ENCODE data around the gene ERBB2.

The ERBB2 gene

DNA sequence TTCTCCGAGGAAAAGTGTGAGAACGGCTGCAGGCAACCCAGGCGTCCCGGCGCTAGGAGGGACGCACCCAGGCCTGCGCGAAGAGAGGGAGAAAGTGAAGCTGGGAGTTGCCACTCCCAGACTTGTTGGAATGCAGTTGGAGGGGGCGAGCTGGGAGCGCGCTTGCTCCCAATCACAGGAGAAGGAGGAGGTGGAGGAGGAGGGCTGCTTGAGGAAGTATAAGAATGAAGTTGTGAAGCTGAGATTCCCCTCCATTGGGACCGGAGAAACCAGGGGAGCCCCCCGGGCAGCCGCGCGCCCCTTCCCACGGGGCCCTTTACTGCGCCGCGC is at the start of gene ERBB2:
ERBB2 (plus strand) TSS at position 247 of the 330 bp plus-strand sequence. CDS start 175 bp downstream, outside the sequence.
- TF ChIP-seq, protein P1, sequence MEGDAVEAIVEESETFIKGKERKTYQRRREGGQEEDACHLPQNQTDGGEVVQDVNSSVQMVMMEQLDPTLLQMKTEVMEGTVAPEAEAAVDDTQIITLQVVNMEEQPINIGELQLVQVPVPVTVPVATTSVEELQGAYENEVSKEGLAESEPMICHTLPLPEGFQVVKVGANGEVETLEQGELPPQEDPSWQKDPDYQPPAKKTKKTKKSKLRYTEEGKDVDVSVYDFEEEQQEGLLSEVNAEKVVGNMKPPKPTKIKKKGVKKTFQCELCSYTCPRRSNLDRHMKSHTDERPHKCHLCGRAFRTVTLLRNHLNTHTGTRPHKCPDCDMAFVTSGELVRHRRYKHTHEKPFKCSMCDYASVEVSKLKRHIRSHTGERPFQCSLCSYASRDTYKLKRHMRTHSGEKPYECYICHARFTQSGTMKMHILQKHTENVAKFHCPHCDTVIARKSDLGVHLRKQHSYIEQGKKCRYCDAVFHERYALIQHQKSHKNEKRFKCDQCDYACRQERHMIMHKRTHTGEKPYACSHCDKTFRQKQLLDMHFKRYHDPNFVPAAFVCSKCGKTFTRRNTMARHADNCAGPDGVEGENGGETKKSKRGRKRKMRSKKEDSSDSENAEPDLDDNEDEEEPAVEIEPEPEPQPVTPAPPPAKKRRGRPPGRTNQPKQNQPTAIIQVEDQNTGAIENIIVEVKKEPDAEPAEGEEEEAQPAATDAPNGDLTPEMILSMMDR (IDR thresholded peaks at IDR 0.05; ENCODE audit: low read depth, low read length) = no peak
- peak; percentile 40 for DNase-seq (ENCODE audit: extremely low read depth, low read depth)

DNA sequence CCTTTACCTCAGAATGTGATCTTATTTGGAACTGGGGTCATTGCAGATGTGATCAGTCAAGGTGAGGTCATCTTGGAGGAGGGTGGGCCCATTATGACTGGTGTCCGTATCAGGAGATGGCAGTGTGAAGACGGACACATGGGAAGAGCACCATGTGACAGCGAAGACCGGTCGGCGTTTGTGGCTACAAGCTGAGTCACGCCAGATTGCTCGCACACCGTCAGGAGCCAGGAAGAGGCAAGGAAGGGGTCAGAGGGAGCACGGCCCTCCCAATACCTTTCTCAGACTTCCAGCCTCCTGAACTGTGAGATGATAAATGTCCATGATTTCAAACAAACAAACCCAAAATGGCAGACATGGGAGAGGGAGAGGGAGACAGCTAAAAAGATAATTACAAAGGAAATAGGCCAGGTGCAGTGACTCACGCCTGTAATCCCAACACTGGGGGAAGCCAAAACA is 49.7 kb upstream of the ERBB2 start:
- TF ChIP-seq, protein P1 (IDR thresholded peaks at IDR 0.05; ENCODE audit: low read depth, low read length) = no peak

DNA sequence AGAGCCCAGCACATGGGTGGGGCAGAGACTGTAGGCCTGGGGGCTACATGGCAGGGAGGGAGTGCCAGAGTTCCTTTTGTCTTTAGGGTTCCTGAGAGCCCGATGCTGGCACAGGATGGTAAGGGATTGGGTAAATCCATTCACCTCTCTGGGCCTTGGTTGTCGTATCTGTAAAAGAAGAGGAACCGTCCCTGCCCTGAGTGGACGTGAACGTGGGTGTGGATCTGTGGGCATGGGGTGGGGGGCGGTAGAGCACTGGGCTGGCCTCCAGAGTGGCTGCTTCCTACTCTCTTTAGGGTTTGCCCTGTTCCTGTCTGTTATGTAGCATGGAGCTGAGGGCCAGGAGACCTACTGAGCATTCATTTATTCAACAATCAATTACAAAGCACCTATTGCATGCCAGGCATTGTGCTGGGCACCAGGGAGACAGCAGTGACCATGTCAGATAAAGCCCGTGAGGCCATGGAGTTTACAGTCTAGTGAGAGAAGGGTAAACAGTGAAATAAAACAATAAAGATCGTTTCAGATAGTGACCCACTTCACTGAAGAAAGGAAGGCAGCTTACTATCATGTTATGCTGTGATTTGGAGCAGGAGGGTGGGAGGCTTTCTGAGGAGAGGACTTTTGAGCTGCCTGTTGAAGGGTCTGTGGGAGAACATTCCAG is 47.8 kb upstream of the ERBB2 start:
- TF ChIP-seq, protein P1 (IDR thresholded peaks at IDR 0.05; ENCODE audit: low read depth, low read length) = no peak
- no peak for DNase-seq (ENCODE audit: extremely low read depth, low read depth)

More for the DNA sequence above, 49.7 kb upstream of the ERBB2 start:
- DNase-seq (ENCODE audit: extremely low read depth, low read depth) = no peak

DNA sequence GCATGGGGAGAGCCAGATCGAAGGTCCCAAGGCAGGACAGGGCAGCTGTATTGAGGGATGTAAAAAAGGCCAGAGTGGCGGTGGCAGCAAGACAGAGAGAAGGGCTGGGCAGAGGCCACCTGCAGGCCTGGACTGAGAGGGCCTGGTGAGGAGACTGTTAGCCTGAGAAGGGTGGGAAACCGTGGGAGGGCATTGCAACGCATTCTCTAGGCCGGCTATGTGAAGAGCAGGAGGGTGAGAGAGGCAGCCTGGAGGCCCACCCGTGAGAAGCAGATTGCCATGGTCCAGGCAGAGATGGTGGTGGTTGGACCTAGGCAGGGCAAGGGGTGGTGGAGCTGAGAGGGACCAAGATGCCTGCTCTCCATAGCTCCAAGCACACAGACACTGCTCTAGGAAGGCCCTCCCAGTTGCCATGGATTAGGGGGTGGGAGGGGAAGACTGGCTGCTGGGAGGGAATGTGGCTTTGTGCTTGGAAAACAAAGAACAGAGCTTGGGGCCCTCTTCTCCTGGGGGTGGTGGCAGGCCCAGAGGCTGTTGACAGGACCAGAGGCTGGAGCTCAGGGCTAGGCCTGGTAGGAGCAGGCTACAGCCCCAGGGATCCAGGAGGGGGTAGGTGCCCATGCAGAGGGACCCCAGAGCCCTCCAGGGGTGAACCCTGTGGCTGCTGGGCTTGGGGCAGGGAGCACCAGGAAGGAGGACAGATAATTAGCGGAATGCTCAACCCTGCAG is 47.1 kb upstream of the ERBB2 start:
- TF ChIP-seq, protein P1 (IDR thresholded peaks at IDR 0.05; ENCODE audit: low read depth, low read length) = no peak
- DNase-seq (ENCODE audit: extremely low read depth, low read depth) = no peak

DNA sequence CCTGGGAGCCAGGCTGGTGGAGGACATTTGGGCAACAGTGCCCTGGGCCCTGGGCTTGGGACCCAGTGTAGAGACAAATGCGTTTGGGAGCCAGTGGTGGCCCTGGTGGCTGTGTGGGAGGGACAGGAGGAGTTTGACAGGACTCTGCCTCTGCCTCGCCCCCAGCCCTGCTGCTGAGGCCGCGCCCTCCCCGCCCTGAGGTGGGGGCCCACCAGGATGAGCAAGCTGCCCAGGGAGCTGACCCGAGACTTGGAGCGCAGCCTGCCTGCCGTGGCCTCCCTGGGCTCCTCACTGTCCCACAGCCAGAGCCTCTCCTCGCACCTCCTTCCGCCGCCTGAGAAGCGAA is 46.6 kb upstream of the ERBB2 start:
- TF ChIP-seq, protein P1 (IDR thresholded peaks at IDR 0.05; ENCODE audit: low read depth, low read length) = no peak
- DNase-seq (ENCODE audit: extremely low read depth, low read depth) = no peak

DNA sequence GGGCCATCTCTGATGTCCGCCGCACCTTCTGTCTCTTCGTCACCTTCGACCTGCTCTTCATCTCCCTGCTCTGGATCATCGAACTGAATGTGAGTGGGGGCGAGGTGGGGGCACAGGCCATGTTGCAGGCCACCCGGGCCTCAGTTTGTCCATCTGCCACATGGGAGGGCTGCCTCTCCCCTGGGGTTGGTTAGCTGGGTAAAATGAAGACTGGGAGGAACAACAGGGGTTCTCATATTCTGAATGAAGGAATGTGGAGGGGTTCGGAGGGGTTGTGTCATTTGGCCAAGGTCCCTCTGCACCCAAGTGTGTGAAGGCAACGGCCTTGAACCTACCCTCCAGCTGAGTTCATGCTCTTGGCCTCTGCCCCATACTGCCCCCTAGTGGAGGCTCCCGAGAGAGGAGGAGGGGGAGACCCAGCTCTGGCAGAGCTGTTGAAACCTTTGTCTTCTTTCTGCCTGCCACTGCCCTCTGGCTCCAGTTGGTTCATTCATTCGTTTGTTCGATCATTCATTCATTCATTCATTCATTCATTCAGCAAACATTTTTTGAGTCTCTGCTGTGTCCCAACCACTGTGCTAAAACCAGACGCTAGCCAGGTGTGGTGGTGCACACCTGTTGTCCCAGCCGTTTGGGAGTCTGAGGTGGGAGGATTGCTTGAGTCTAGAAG is 46.1 kb upstream of the ERBB2 start:
- TF ChIP-seq, protein P1 (IDR thresholded peaks at IDR 0.05; ENCODE audit: low read depth, low read length) = peak; percentile 76
- DNase-seq (ENCODE audit: extremely low read depth, low read depth) = no peak

DNA sequence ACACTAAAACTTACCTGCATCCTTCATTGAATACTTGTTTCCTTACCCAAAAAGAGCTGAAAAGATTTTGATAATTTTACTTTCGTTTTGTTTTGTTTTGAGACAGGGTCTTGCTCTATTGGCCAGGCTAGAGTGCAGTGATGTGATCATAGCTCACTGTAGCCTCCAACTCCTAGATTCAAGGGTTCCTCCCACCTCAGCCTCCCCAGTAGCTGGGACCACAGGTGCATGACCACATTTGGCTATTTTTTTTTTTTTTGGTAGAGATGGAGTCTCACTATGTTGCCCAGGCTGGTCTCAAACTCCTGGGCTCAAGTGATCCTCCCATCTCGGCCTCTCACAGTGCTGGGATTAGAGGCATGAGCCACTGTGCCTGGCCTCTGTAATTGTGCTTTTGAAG is 44.8 kb upstream of the ERBB2 start:
- TF ChIP-seq, protein P1 (IDR thresholded peaks at IDR 0.05; ENCODE audit: low read depth, low read length) = no peak
- DNase-seq (ENCODE audit: extremely low read depth, low read depth) = no peak

Measured in AG09319 (cell line).